Measurements from ENCODE around the gene BMP6. TPM values are rescaled to one million over a fixed set of nuclear protein-coding genes. Genes with fewer than 3 reads are reported as not detected.

BMP6 gene
- polyA plus RNA-seq, 3 donors: not detected

DNA sequence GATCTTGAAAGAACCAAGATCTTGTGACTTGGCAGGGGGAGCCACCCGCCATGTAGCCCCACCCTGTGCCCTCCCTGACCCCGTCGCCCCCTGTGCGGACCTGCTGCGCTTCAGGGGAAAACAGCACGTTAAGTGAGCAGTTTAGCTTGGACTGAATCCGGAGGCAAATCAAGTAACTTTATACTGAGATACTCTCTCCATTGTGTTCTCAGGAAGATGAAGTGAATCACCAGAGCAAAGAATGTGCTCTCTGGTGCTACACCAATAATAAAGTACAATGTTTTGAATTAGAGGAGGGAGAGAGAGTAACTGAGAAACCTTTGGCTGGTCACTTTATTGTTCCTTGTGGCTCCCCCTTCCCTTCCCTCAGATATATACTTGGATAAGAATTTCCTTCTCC is 101.2 kb downstream of the BMP6 start:
- 94% methylated on average over 5 of the region's 7 CpGs for WGBS (ENCODE audit: insufficient coverage)
- intact Hi-C loops (cut with micrococcal nuclease): no loop called here
- no peaks in the 10 kb centered on the region for H3K4me1 ChIP-seq (ENCODE audit: control insufficient read depth in 1 of 2, insufficient read depth in 2 of 2, low read length in 2 of 2)
- no peaks in the 10 kb centered on the region for H3K4me1 Mint-ChIP-seq
- H3K27me3 ChIP-seq (ENCODE audit: control insufficient read depth in 2 of 2, insufficient read depth in 2 of 2, low read length in 2 of 2): no peaks in the 10 kb centered on the region
- H4K20me1 ChIP-seq (ENCODE audit: insufficient read depth, low read length): no peaks in the 10 kb centered on the region
- no peak overlapping the region for H3K4me3 ChIP-seq (replicated peaks in 1 of 3; ENCODE audit: low read depth in 2 of 3, low read length in 3 of 3)
- no peaks in the 10 kb centered on the region for H3K36me3 ChIP-seq (replicated peaks in 1 of 2; ENCODE audit: control insufficient read depth in 1 of 2, insufficient read depth in 2 of 2, low read length in 2 of 2)
- no peak for TF ChIP-seq CTCF (IDR thresholded peaks at IDR 0.05)
- H3K27me3 Mint-ChIP-seq (ENCODE audit: low read depth in 3 of 3): peaks cover 0 to 5% (median 2%) of the 10 kb centered on the region in 3 donors
- H3K4me3 Mint-ChIP-seq: no peak overlapping the region
- H3K4me2 ChIP-seq (replicated peaks; ENCODE audit: extremely low read depth, low read length, poor library complexity, severe bottlenecking): no peak overlapping the region
- no peak overlapping the region for H3K27ac Mint-ChIP-seq
- no peaks in the 10 kb centered on the region for H3K36me3 Mint-ChIP-seq
- no peak overlapping the region for H2AFZ ChIP-seq (ENCODE audit: insufficient read depth, low read depth, low read length, poor library complexity, severe bottlenecking)
- no peaks in the 10 kb centered on the region for H3K79me2 ChIP-seq (ENCODE audit: insufficient read depth, low read length)
- no peak for DNase-seq
- H3K9me3 Mint-ChIP-seq: peaks cover 0 to 12% (median 5%) of the 10 kb centered on the region in 7 donors
- no peak overlapping the region for H3K27ac ChIP-seq (ENCODE audit: low read depth in 1 of 2, low read length in 2 of 2)
- H3K9ac ChIP-seq (ENCODE audit: insufficient read depth, low read length, poor library complexity, severe bottlenecking): no peak overlapping the region
- H3K9me3 ChIP-seq (replicated peaks in 1 of 2; ENCODE audit: control insufficient read depth in 1 of 2, insufficient read depth in 1 of 2, low read length in 2 of 2): no peaks in the 10 kb centered on the region

- Mint-ChIP-seq H3K9me3 (peaks cover 0 to 12% (median 8%) of the 10 kb centered on the region in 7 donors), H3K36me3 (no peaks in the 10 kb centered on the region), H3K27me3 (ENCODE audit: low read depth in 3 of 3) (peaks cover 0 to 5% (median 2%) of the 10 kb centered on the region in 3 donors), H3K4me1 (no peaks in the 10 kb centered on the region), H3K4me3 (no peak overlapping the region), H3K27ac (no peak overlapping the region)
- Histone ChIP-seq H3K36me3 (replicated peaks in 1 of 2; ENCODE audit: control insufficient read depth in 1 of 2, insufficient read depth in 2 of 2, low read length in 2 of 2) (no peaks in the 10 kb centered on the region), H3K4me2 (replicated peaks; ENCODE audit: extremely low read depth, low read length, poor library complexity, severe bottlenecking) (no peak overlapping the region), H2AFZ (ENCODE audit: insufficient read depth, low read depth, low read length, poor library complexity, severe bottlenecking) (no peak overlapping the region), H3K27ac (ENCODE audit: low read depth in 1 of 2, low read length in 2 of 2) (no peak overlapping the region), H3K79me2 (ENCODE audit: insufficient read depth, low read length) (no peaks in the 10 kb centered on the region), H3K4me3 (replicated peaks in 1 of 3; ENCODE audit: low read depth in 2 of 3, low read length in 3 of 3) (no peak overlapping the region), H3K9ac (ENCODE audit: insufficient read depth, low read length, poor library complexity, severe bottlenecking) (no peak overlapping the region), H3K9me3 (replicated peaks in 1 of 2; ENCODE audit: control insufficient read depth in 1 of 2, insufficient read depth in 1 of 2, low read length in 2 of 2) (no peaks in the 10 kb centered on the region), H3K4me1 (ENCODE audit: control insufficient read depth in 1 of 2, insufficient read depth in 2 of 2, low read length in 2 of 2) (no peaks in the 10 kb centered on the region), H3K27me3 (ENCODE audit: control insufficient read depth in 2 of 2, insufficient read depth in 2 of 2, low read length in 2 of 2) (no peaks in the 10 kb centered on the region), H4K20me1 (ENCODE audit: insufficient read depth, low read length) (no peaks in the 10 kb centered on the region)
- WGBS (ENCODE audit: insufficient coverage): no CpG with 5 or more reads among the region's 5 CpGs
- intact Hi-C loops (cut with micrococcal nuclease): no loop called here
- DNase-seq: no peak
- TF ChIP-seq CTCF (IDR thresholded peaks at IDR 0.05): no peak
Observed at GRCh38 chr6:7828124-7828523, 102.2 kb downstream of the BMP6 start.

Measured in CD14-positive monocyte (primary cell).